Measurements from ENCODE around the gene GABPB2. TPM values are rescaled to one million over a fixed set of nuclear protein-coding genes. Genes with fewer than 3 reads are reported as not detected.

The GABPB2 gene
- total and polyA plus RNA-seq, 2 experiments from 2014 or later: 1.1 to 2.6 TPM

DNA sequence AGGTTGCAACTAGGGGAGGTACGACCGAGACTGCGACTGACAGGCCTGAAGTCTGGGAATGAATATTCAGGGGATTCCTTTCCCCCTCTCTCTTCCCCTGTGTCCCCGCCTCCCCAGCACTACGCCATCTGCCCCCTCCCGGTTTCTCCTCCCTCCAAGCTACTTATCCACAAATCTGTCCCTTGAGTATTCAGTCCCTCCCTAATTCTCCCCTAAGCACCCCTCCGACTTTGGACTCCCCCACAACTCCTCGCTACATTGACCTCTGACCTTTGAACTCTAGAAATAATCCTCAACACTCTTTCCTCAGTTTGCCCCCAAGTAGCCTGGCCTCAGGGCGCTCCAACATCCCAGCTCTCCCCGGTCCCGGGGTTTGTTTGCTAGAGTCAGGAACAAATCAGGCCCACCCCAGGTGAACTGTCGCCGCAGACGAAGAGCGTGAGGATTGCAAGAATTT, 94.7 kb downstream of the GABPB2 start:
- Histone ChIP-seq H3K9me2 (ENCODE audit: insufficient read depth) (no peaks in the 10 kb centered on the region), H3F3A (replicated peaks; ENCODE audit: low read depth) (0 out of 2 replicates have a peak, but pooled peaks cover 5% of the 10 kb centered on the region), H3K4me2 (peak overlapping the region; percentile 71), H3K79me2 (replicated peaks; ENCODE audit: insufficient read depth) (peaks cover 8% of the 10 kb centered on the region), H2AFZ (peak overlapping the region; percentile 45), H3K4me3 (peak overlapping the region; percentile 66), H3K36me3 (ENCODE audit: insufficient read depth) (peaks cover 9% of the 10 kb centered on the region; the same call in 1 of the 2 replicates), H3K4me1 (ENCODE audit: insufficient read depth) (peaks cover 12% of the 10 kb centered on the region), H4K20me1 (replicated peaks; ENCODE audit: insufficient read depth) (no peaks in the 10 kb centered on the region), H3K27ac (ENCODE audit: low read depth) (peak overlapping the region; percentile 64), H3K27me3 (ENCODE audit: insufficient read depth) (no peaks in the 10 kb centered on the region)
- H3K4me1 Mint-ChIP-seq: peaks cover 15% of the 10 kb centered on the region
- no peak for TF ChIP-seq STAT1 (IDR thresholded peaks at IDR 0.05; ENCODE audit: unreplicated experiment)
- no peak for TF ChIP-seq ZNF331 (CRISPR knock-in tag; IDR thresholded peaks at IDR 0.05; ENCODE audit: low read depth)
- TF ChIP-seq, protein P1, sequence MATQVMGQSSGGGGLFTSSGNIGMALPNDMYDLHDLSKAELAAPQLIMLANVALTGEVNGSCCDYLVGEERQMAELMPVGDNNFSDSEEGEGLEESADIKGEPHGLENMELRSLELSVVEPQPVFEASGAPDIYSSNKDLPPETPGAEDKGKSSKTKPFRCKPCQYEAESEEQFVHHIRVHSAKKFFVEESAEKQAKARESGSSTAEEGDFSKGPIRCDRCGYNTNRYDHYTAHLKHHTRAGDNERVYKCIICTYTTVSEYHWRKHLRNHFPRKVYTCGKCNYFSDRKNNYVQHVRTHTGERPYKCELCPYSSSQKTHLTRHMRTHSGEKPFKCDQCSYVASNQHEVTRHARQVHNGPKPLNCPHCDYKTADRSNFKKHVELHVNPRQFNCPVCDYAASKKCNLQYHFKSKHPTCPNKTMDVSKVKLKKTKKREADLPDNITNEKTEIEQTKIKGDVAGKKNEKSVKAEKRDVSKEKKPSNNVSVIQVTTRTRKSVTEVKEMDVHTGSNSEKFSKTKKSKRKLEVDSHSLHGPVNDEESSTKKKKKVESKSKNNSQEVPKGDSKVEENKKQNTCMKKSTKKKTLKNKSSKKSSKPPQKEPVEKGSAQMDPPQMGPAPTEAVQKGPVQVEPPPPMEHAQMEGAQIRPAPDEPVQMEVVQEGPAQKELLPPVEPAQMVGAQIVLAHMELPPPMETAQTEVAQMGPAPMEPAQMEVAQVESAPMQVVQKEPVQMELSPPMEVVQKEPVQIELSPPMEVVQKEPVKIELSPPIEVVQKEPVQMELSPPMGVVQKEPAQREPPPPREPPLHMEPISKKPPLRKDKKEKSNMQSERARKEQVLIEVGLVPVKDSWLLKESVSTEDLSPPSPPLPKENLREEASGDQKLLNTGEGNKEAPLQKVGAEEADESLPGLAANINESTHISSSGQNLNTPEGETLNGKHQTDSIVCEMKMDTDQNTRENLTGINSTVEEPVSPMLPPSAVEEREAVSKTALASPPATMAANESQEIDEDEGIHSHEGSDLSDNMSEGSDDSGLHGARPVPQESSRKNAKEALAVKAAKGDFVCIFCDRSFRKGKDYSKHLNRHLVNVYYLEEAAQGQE (IDR thresholded peaks at IDR 0.05; ENCODE audit: unreplicated experiment): no peak
- TF ChIP-seq EZH2 (IDR thresholded peaks at IDR 0.05; ENCODE audit: low read depth, unreplicated experiment): no peak
- TF ChIP-seq, protein P2, sequence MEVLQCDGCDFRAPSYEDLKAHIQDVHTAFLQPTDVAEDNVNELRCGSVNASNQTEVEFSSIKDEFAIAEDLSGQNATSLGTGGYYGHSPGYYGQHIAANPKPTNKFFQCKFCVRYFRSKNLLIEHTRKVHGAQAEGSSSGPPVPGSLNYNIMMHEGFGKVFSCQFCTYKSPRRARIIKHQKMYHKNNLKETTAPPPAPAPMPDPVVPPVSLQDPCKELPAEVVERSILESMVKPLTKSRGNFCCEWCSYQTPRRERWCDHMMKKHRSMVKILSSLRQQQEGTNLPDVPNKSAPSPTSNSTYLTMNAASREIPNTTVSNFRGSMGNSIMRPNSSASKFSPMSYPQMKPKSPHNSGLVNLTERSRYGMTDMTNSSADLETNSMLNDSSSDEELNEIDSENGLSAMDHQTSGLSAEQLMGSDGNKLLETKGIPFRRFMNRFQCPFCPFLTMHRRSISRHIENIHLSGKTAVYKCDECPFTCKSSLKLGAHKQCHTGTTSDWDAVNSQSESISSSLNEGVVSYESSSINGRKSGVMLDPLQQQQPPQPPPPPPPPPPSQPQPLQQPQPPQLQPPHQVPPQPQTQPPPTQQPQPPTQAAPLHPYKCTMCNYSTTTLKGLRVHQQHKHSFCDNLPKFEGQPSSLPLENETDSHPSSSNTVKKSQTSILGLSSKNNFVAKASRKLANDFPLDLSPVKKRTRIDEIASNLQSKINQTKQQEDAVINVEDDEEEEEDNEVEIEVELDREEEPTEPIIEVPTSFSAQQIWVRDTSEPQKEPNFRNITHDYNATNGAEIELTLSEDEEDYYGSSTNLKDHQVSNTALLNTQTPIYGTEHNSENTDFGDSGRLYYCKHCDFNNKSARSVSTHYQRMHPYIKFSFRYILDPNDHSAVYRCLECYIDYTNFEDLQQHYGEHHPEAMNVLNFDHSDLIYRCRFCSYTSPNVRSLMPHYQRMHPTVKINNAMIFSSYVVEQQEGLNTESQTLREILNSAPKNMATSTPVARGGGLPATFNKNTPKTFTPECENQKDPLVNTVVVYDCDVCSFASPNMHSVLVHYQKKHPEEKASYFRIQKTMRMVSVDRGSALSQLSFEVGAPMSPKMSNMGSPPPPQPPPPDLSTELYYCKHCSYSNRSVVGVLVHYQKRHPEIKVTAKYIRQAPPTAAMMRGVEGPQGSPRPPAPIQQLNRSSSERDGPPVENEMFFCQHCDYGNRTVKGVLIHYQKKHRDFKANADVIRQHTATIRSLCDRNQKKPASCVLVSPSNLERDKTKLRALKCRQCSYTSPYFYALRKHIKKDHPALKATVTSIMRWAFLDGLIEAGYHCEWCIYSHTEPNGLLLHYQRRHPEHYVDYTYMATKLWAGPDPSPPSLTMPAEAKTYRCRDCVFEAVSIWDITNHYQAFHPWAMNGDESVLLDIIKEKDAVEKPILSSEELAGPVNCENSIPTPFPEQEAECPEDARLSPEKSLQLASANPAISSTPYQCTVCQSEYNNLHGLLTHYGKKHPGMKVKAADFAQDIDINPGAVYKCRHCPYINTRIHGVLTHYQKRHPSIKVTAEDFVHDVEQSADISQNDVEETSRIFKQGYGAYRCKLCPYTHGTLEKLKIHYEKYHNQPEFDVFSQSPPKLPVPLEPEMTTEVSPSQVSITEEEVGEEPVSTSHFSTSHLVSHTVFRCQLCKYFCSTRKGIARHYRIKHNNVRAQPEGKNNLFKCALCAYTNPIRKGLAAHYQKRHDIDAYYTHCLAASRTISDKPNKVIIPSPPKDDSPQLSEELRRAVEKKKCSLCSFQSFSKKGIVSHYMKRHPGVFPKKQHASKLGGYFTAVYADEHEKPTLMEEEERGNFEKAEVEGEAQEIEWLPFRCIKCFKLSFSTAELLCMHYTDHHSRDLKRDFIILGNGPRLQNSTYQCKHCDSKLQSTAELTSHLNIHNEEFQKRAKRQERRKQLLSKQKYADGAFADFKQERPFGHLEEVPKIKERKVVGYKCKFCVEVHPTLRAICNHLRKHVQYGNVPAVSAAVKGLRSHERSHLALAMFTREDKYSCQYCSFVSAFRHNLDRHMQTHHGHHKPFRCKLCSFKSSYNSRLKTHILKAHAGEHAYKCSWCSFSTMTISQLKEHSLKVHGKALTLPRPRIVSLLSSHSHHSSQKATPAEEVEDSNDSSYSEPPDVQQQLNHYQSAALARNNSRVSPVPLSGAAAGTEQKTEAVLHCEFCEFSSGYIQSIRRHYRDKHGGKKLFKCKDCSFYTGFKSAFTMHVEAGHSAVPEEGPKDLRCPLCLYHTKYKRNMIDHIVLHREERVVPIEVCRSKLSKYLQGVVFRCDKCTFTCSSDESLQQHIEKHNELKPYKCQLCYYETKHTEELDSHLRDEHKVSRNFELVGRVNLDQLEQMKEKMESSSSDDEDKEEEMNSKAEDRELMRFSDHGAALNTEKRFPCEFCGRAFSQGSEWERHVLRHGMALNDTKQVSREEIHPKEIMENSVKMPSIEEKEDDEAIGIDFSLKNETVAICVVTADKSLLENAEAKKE (CRISPR knock-in tag; IDR thresholded peaks at IDR 0.05): no peak
- TF ChIP-seq NANOG (IDR thresholded peaks at IDR 0.05; ENCODE audit: borderline replicate concordance): no peak
- TF ChIP-seq POLR2AphosphoS5 (IDR thresholded peaks at IDR 0.05; ENCODE audit: low read depth): peak; percentile 41; the same call in 1 of the 2 replicates
- peak; percentile 64 for TF ChIP-seq CREB1 (CRISPR knock-in tag; IDR thresholded peaks at IDR 0.05; ENCODE audit: low read depth)
- H3K27me3 Mint-ChIP-seq (ENCODE audit: insufficient read depth, low read depth, poor library complexity): peaks cover 9% of the 10 kb centered on the region
- H3K9me3 Mint-ChIP-seq: peaks cover 3% of the 10 kb centered on the region; the same call in 1 of the 3 replicates
- H3K4me3 Mint-ChIP-seq: peak overlapping the region; percentile 97
- DNase-seq (ENCODE audit: low spot score) (peak; percentile 88), ATAC-seq (peak; percentile 81)
- H3K27ac Mint-ChIP-seq: peak overlapping the region; percentile 95
- H3K36me3 Mint-ChIP-seq (ENCODE audit: low read depth): peaks cover 42% of the 10 kb centered on the region

All from GM23338 (cell line).